SK-N-SH (cell line): ENCODE measurements around the gene AP4S1. TPM values are rescaled to one million over a fixed set of nuclear protein-coding genes. Genes with fewer than 3 reads are reported as not detected.

Experiments
- CTCF ChIA-PET: fragments of 300-600, 350-600 bp; formaldehyde crosslinking; extraction: SDS; loops from one replicate; lab custom pipeline; 2021; lab: Yijun Ruan, JAX
- POLR2A ChIA-PET: fragments of 350-600 bp; sonication (Branson Sonifier 250); formaldehyde crosslinking; extraction: SDS; loops from one replicate; lab custom pipeline; 2020; ENCODE audit warnings: antibody characterized with exemption, inconsistent platforms; lab: Yijun Ruan, JAX
- DNase-seq: peaks from one replicate; pipeline ENCODE4 v3.0.0; 2012
- H2AFZ ChIP-seq: fragments of 200-600 bp; sonication (generic); 2 replicates; pipeline ENCODE4 v1.8.1; 2016; ENCODE audit warnings: antibody characterized with exemption, mild to moderate bottlenecking, low read depth
- H3F3A ChIP-seq: fragments of 200-600 bp; sonication (generic); replicated peaks from 2 replicates; pipeline ENCODE3; 2016; ENCODE audit warnings: antibody characterized with exemption, mild to moderate bottlenecking; ENCODE audit not compliant: insufficient read depth
- H3K27ac ChIP-seq, 2 experiments: fragments of 200-500 bp in 1 of 2; fragments of 200-600 bp in 1 of 2; sonication (Bioruptor generic) in 1 of 2; sonication (generic), shearing (Covaris generic) in 1 of 2; 2 replicates each; pipeline versions ENCODE4 v1.5.1 to v1.6.1; 2014 to 2016; ENCODE audit warnings: low read depth in 2 of 2, inconsistent platforms in 1 of 2, low read length in 1 of 2, mild to moderate bottlenecking in 1 of 2, mixed read lengths in 1 of 2
- H3K27me3 ChIP-seq: fragments of 200-600 bp; sonication (generic), shearing (Covaris generic); 2 replicates; pipeline ENCODE4 v1.6.1; 2016; ENCODE audit warnings: mixed run types; ENCODE audit not compliant: insufficient read depth
- H3K36me3 ChIP-seq, 2 experiments: fragments of 200-500 bp in 1 of 2; fragments of 200-600 bp in 1 of 2; sonication (Bioruptor generic) in 1 of 2; sonication (generic) in 1 of 2; replicated peaks in 1 of 2; 2 replicates each; pipeline versions ENCODE3 to v1.5.1; 2014 to 2016; ENCODE audit warnings: low read length in 1 of 2, mild to moderate bottlenecking in 1 of 2; ENCODE audit not compliant: insufficient read depth in 2 of 2, control insufficient read depth in 1 of 2
- H3K4me1 ChIP-seq, 2 experiments: fragments of 200-500 bp in 1 of 2; fragments of 200-600 bp in 1 of 2; sonication (Bioruptor generic) in 1 of 2; sonication (generic), shearing (Covaris generic) in 1 of 2; 2 replicates each; pipeline versions ENCODE4 v1.5.1 to v1.6.1; 2014 to 2016; ENCODE audit warnings: low read depth in 1 of 2, low read length in 1 of 2, mixed run types in 1 of 2; ENCODE audit not compliant: insufficient read depth in 2 of 2, control insufficient read depth in 1 of 2
- H3K4me2 ChIP-seq: fragments of 200-600 bp; sonication (generic), shearing (Covaris generic); 2 replicates; pipeline ENCODE4 v1.6.1; 2017; ENCODE audit warnings: mixed run types
- H3K4me3 ChIP-seq, 2 experiments: fragments of 200-500 bp in 1 of 2; fragments of 200-600 bp in 1 of 2; sonication (Bioruptor generic) in 1 of 2; sonication (generic), shearing (Covaris generic) in 1 of 2; 2 replicates each; pipeline versions ENCODE4 v1.5.1 to v1.8.1; 2014 to 2016; ENCODE audit warnings: low read depth in 2 of 2, inconsistent platforms in 1 of 2, low read length in 1 of 2, mild to moderate bottlenecking in 1 of 2, mixed read lengths in 1 of 2, moderate library complexity in 1 of 2
- H3K79me2 ChIP-seq: fragments of 200-600 bp; sonication (generic); 2 replicates; pipeline ENCODE4 v1.8.1; 2017; ENCODE audit warnings: mild to moderate bottlenecking; ENCODE audit not compliant: insufficient read depth
- H3K9ac ChIP-seq: fragments of 200-600 bp; sonication (generic); 2 replicates; pipeline ENCODE4 v1.6.1; 2017; ENCODE audit warnings: mixed run types
- H3K9me2 ChIP-seq: fragments of 200-600 bp; sonication (generic); 2 replicates; pipeline ENCODE4 v1.6.1; 2017; ENCODE audit warnings: mixed run types
- H3K9me3 ChIP-seq: fragments of 200-600 bp; sonication (generic); 2 replicates; pipeline ENCODE4 v1.6.1; 2017; ENCODE audit warnings: mixed run types, mild to moderate bottlenecking, moderate library complexity
- H4K20me1 ChIP-seq: fragments of 200-600 bp; sonication (generic); 2 replicates; pipeline ENCODE4 v1.6.1; 2017; ENCODE audit warnings: mild to moderate bottlenecking, mixed run types; ENCODE audit not compliant: insufficient read depth
- CHD2 ChIP-seq: fragments of 150-350 bp; IDR thresholded peaks from 2 replicates; pipeline ENCODE4 v1.6.1; 2018; ENCODE audit warnings: low read length; ENCODE audit not compliant: partially characterized antibody
- ELF1 ChIP-seq: IDR thresholded peaks from 2 replicates; pipeline ENCODE4 v1.4.0; 2012
- EP300 ChIP-seq, 2 experiments: IDR thresholded peaks; 2 replicates each; pipeline versions ENCODE4 v1.4.0 to v1.6.1; 2012; ENCODE audit warnings: borderline replicate concordance in 1 of 2, low read depth in 1 of 2, low read length in 1 of 2
- EZH2phosphoT487 ChIP-seq: fragments of 200-600 bp; sonication (generic); IDR thresholded peaks from 2 replicates; pipeline ENCODE4 v1.6.1; 2017; ENCODE audit warnings: low read depth, mixed run types, mild to moderate bottlenecking, antibody characterized with exemption, moderate library complexity, borderline replicate concordance
- FOSL2 ChIP-seq: IDR thresholded peaks from 2 replicates; pipeline ENCODE4 v1.4.0; 2012; ENCODE audit warnings: low read depth, mild to moderate bottlenecking, moderate library complexity, borderline replicate concordance
- FOXJ3 ChIP-seq: sonication (generic); formaldehyde crosslinking; IDR thresholded peaks from 2 replicates; pipeline ENCODE4 v1.5.1; 2020; ENCODE audit warnings: mild to moderate bottlenecking, missing genetic modification reagents
- FOXM1 ChIP-seq: IDR thresholded peaks from 2 replicates; pipeline ENCODE4 v1.4.0; 2012; ENCODE audit warnings: low read depth, mild to moderate bottlenecking
- GABPA ChIP-seq: IDR thresholded peaks from 2 replicates; pipeline ENCODE4 v1.4.0; 2012; ENCODE audit warnings: low read depth, mild to moderate bottlenecking
- GATA2 ChIP-seq: sonication (generic); formaldehyde crosslinking; IDR thresholded peaks from 2 replicates; pipeline ENCODE4 v1.5.0; 2020; ENCODE audit warnings: mild to moderate bottlenecking, missing genetic modification reagents
- IRF3 ChIP-seq: fragments of 150-350 bp; IDR thresholded peaks from 2 replicates; pipeline ENCODE4 v1.6.1; 2016; ENCODE audit warnings: mild to moderate bottlenecking, low read depth, low read length
- JUND ChIP-seq: IDR thresholded peaks from 2 replicates; pipeline ENCODE4 v1.4.0; 2012
- MAX ChIP-seq: IDR thresholded peaks from 2 replicates; pipeline ENCODE4 v1.4.0; 2012; ENCODE audit warnings: low read depth
- MEF2A ChIP-seq: IDR thresholded peaks from 2 replicates; pipeline ENCODE4 v1.4.0; 2012; ENCODE audit warnings: low read depth, borderline replicate concordance
- NRF1 ChIP-seq: IDR thresholded peaks from 2 replicates; pipeline ENCODE4 v1.6.1; 2012; ENCODE audit warnings: low read depth, mild to moderate bottlenecking, low read length
- POLR2AphosphoS5 ChIP-seq: IDR thresholded peaks from 2 replicates; pipeline ENCODE4 v1.6.1; 2012; ENCODE audit warnings: low read depth, low read length
- RAD21 ChIP-seq: IDR thresholded peaks from 2 replicates; pipeline ENCODE4 v1.6.1; 2012; ENCODE audit warnings: mild to moderate bottlenecking, low read length
- RCOR1 ChIP-seq: fragments of 150-350 bp; IDR thresholded peaks from 2 replicates; pipeline ENCODE4 v1.6.1; 2017; ENCODE audit warnings: antibody characterized with exemption, low read length
- RFX5 ChIP-seq: IDR thresholded peaks from 2 replicates; pipeline ENCODE4 v1.6.1; 2012; ENCODE audit warnings: mild to moderate bottlenecking, improper control_type of control experiment, low read length
- RXRA ChIP-seq: IDR thresholded peaks from 2 replicates; pipeline ENCODE4 v1.4.0; 2012; ENCODE audit warnings: low read depth, mild to moderate bottlenecking, borderline replicate concordance
- SIN3A ChIP-seq: IDR thresholded peaks from 2 replicates; pipeline ENCODE4 v1.6.1; 2012; ENCODE audit warnings: low read depth, mild to moderate bottlenecking, low read length, moderate library complexity, borderline replicate concordance
- TAF1 ChIP-seq: IDR thresholded peaks from 2 replicates; pipeline ENCODE4 v1.6.1; 2012; ENCODE audit warnings: low read depth, mild to moderate bottlenecking, low read length, moderate library complexity, borderline replicate concordance
- TCF12 ChIP-seq: IDR thresholded peaks from 2 replicates; pipeline ENCODE4 v1.4.0; 2012
- USF2 ChIP-seq: fragments of 150-350 bp; IDR thresholded peaks from 2 replicates; pipeline ENCODE4 v1.6.1; 2017; ENCODE audit warnings: antibody characterized with exemption, low read length, low read depth, borderline replicate concordance
- YY1 ChIP-seq: IDR thresholded peaks from 2 replicates; pipeline ENCODE4 v1.4.0; 2012; ENCODE audit warnings: low read depth, mild to moderate bottlenecking
- ZBTB33 ChIP-seq: IDR thresholded peaks from 2 replicates; pipeline ENCODE4 v1.4.0; 2012; ENCODE audit warnings: low read depth, borderline replicate concordance
- WGBS: methylation state at CpG from one replicate; pipeline ENCODE4 v1.1.6; 2017; ENCODE audit warnings: low lambda C conversion rate; 5-methylcytosine and 5-hydroxymethylcytosine counted together
- polyA plus RNA-seq, 3 experiments: library from polyadenylated mRNA; depleted of rRNA; stranded (reverse); fragments of >200 nt; gene quantifications; 2 replicates each; pipeline ENCODE4 v1.2.3, GENCODE V29; 2012

AP4S1 gene
- polyA plus RNA-seq, 1 of the 3 experiments (the other 2 are of a cell fraction), result 1.7 TPM

- Histone ChIP-seq H3F3A (peaks cover 6% of the 10 kb centered on the region), H3K9ac (no peak overlapping the region), H3K4me1 (peaks cover 9 to 13% of the 10 kb centered on the region in 2 experiments; a peak in 2 of 4 replicates), H3K36me3 (peaks cover 12 to 22% of the 10 kb centered on the region in 2 experiments), H3K4me3 (no peak overlapping the region), H2AFZ (no peak overlapping the region), H3K4me2 (no peak overlapping the region), H3K9me2 (no peaks in the 10 kb centered on the region), H3K9me3 (no peaks in the 10 kb centered on the region), H4K20me1 (peaks cover 71% of the 10 kb centered on the region), H3K27me3 (no peaks in the 10 kb centered on the region), H3K27ac (no peak overlapping the region), H3K79me2 (peaks cover 87% of the 10 kb centered on the region)
- no peak for DNase-seq
- TF ChIP-seq ZBTB33, result no peak
- TF ChIP-seq FOSL2, result no peak
- TF ChIP-seq RFX5, result no peak
- no peak for TF ChIP-seq EZH2phosphoT487
- no peak for TF ChIP-seq RXRA
- no peak for TF ChIP-seq SIN3A
- TF ChIP-seq CHD2, result no peak
- no peak for TF ChIP-seq RCOR1
- no peak for TF ChIP-seq FOXM1
- no peak for TF ChIP-seq POLR2AphosphoS5
- no peak for TF ChIP-seq ELF1
- no peak for TF ChIP-seq JUND
- no peak for TF ChIP-seq TCF12
- TF ChIP-seq NRF1, result no peak
- 98% methylated on average over 2 of the region's 2 CpGs for WGBS
- POLR2A ChIA-PET, result no interaction called here
- CTCF ChIA-PET, result no interaction called here
Observed at GRCh38 chr14:31022386-31022785, 3.1 kb upstream of the AP4S1 start.

- peak overlapping the region; percentile 73 to 96; a peak in 3 of 4 replicates for H3K4me3 ChIP-seq
- no peak for TF ChIP-seq TAF1
- TF ChIP-seq FOXJ3, result no peak
- no peak for TF ChIP-seq MEF2A
- no peak for TF ChIP-seq GATA2 (CRISPR knock-in tag)
- TF ChIP-seq POLR2AphosphoS5, result no peak
- TF ChIP-seq EP300 (IDR thresholded peaks at IDR 0.05; ENCODE audit: borderline replicate concordance in 1 of 2, low read depth in 1 of 2, low read length in 1 of 2), result no peak
- no peak for TF ChIP-seq USF2
- TF ChIP-seq MAX, result no peak
- TF ChIP-seq YY1, result no peak
- TF ChIP-seq FOSL2, result no peak
- no peak for TF ChIP-seq ZBTB33
- TF ChIP-seq NRF1, result no peak
- no peak for TF ChIP-seq GABPA
- TF ChIP-seq RAD21, result no peak
- TF ChIP-seq IRF3, result no peak
Observed at GRCh38 chr14:31024010-31024480, 1.4 kb upstream of the AP4S1 start.

More at GRCh38 chr14:31024010-31024480, 1.4 kb upstream of the AP4S1 start:
- H3K27ac ChIP-seq, result no peak overlapping the region
- peaks cover 9 to 13% of the 10 kb centered on the region in 2 experiments; a peak in 3 of 4 replicates for H3K4me1 ChIP-seq
- H3K9me2 ChIP-seq, result no peaks in the 10 kb centered on the region
- peak overlapping the region; percentile 99; the same call in 1 of the 2 replicates for H3K9ac ChIP-seq
- peak overlapping the region; percentile 82 for H3K4me2 ChIP-seq
- H3F3A ChIP-seq, result peaks cover 14% of the 10 kb centered on the region
- peaks cover 12 to 22% of the 10 kb centered on the region in 2 experiments for H3K36me3 ChIP-seq
- peaks cover 55% of the 10 kb centered on the region for H4K20me1 ChIP-seq
- peaks cover 76% of the 10 kb centered on the region for H3K79me2 ChIP-seq
- CTCF ChIA-PET, result no interaction called here
- no peak overlapping the region for H2AFZ ChIP-seq
- POLR2A ChIA-PET, result no interaction called here
- H3K27me3 ChIP-seq, result no peaks in the 10 kb centered on the region
- no peaks in the 10 kb centered on the region for H3K9me3 ChIP-seq
- no peak for DNase-seq
